GM12873 (cell line): ENCODE data around the gene SV2A.

ENCODE experiments used
- TF ChIP-seq, protein P1 (sequence below): IDR thresholded peaks from 2 replicates; pipeline ENCODE4 v1.5.1; 2012; ENCODE audit warnings: low read depth, mild to moderate bottlenecking, moderate library complexity, low read length, control low read depth; ENCODE audit not compliant: insufficient read depth; ENCODE audit errors: missing control alignments

The SV2A gene

DNA sequence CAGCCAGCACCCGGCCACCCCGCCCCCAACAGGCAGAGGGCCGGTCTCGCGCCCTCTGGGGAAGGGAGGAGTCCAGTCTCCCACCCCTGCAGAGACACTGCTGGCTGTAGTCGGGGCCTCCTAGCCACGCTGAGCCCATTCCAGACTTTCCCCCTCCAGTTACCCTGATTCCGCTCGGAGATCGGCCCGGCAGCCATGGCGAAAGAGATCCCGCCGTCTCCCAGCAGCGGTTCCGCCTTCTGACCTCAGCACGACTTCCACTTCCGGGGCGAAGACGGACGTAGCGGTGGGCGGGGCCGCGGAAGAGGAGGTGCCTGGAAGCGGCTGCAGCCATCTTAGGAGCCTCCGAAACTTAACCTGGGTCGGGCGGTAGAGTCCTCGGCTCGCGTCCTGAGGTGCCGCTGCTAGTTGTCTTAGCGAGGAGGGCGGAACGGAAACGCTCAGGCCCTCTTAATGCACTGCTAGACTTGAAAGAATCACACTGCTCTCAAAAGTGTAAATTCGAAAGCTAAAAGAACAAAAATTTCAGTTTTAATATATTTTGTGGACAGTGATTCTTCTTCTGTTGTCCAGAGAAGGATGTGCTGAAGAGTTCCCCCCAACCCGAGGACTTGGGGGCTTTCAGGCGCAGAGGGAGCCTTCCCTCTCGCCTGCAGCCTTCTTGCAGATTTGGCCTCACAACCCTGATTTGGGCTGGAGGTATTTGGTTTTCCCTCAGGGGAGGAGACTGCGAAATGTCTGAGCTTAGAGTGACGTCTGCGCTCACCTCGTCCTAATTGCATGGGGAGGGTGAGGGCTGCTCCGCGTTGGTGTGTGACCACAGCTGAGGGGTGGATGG, 10.1 kb upstream of the SV2A start, which contains the start of gene SF3B4:
TSS of gene SF3B4 (minus strand) at position 241 of the 838 bp plus-strand sequence. CDS start at position 197, 44 bp downstream.
- TF ChIP-seq, protein P1, sequence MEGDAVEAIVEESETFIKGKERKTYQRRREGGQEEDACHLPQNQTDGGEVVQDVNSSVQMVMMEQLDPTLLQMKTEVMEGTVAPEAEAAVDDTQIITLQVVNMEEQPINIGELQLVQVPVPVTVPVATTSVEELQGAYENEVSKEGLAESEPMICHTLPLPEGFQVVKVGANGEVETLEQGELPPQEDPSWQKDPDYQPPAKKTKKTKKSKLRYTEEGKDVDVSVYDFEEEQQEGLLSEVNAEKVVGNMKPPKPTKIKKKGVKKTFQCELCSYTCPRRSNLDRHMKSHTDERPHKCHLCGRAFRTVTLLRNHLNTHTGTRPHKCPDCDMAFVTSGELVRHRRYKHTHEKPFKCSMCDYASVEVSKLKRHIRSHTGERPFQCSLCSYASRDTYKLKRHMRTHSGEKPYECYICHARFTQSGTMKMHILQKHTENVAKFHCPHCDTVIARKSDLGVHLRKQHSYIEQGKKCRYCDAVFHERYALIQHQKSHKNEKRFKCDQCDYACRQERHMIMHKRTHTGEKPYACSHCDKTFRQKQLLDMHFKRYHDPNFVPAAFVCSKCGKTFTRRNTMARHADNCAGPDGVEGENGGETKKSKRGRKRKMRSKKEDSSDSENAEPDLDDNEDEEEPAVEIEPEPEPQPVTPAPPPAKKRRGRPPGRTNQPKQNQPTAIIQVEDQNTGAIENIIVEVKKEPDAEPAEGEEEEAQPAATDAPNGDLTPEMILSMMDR = peak; percentile 2

DNA sequence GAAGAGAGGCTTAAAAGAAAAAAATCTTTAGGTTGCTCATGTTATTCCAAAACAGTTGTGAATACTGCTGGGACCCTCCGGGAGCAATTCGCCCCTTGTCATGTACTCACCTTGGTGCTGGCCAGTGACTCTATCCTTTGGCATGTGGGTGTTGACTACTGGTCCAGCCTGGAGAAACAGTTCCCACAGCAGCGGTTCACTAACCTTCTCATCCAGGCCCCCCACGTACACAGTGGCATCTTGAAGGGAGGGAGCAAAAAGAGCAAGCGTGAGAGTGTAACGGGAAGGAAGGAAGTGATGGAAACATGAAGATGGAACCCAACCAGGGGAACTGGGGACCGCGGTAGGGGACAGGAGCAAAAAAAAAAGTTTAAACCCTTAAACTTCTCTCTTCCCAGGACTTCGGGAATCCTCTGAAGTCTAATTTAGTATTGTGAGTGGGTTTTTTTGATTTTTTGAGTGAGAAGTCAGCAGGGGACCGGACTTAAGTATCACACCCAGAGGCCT, 9.5 kb upstream of the SV2A start:
- TF ChIP-seq, protein P1 = no peak

DNA sequence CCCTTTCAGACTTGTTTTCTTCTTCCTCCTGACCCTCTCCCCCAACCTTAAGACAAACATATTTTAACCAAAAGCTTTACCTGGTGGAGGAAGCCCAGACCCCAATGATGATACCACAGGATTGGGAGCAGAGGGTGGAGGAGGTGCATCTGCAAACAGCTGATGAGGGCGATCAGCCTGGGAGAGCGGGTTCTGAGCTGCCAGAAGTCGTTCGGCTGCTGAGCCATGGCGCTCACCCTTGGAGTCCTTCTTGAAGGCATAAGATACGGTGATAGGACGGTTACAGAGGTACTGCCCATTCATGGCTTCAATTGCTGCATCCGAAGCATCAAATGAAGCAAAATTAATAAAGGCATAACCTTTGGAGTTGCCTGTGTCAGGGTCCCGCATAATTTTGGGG, 8.7 kb upstream of the SV2A start:
- TF ChIP-seq, protein P1 = no peak

DNA sequence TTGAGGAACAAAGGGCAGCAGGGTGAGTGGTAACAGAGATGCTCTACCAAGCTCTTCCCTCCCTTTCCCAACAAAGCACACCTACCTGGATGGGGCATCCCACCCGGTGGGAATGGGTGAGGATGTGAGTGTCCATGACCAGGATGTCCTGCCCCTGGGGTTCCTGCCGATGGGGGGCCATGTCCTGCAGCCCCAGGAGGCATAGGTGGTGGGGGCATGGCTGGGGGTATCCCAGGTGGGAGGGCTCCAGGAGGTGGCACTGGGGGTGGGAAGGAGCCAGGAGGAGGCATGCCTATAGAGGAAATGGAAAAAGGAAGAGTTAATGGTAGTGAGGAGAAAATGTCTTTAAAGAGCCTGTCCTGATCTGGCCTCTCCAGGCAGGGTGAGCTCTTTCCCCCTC, 8.1 kb upstream of the SV2A start:
- TF ChIP-seq, protein P1 = no peak

DNA sequence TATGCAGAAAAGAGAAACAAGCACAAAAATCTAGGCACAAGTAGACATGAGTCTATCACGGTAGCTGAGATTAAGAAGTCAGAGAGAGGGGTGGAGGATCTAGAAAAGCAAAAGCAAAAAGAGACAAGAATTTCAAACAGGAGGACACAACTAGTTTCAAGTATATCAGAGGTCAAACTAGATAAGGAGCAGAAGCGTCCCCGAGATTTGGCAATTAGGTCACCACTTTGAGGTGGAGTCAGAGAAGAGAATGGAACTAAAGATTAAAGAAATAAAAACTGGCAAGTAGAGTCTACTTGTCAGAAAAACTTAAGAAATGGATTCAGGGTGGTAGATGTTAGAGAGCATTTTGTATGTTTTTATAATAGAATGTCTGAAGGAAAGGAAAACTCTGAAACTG, 7.7 kb upstream of the SV2A start:
- TF ChIP-seq, protein P1 = no peak

DNA sequence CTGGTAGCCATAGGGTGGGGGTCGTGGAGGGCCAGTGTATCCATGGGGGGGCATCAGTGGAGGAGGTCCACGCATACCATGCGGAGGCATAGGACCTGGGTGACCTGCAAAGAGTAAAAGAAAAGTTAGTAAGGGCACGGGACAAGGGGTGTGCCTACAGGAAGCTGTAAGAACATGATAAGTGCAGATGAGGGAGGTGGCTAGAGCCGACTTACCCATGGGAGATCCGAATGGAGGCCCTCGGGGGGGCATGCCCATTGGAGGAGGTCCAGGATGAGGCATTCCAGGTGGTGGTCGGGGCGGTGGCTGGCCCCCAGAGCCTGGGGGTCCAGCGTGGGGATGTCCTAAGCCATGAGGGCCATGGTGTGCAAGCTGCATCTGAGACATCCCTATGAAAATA, 6.0 kb upstream of the SV2A start:
- TF ChIP-seq, protein P1 = no peak

DNA sequence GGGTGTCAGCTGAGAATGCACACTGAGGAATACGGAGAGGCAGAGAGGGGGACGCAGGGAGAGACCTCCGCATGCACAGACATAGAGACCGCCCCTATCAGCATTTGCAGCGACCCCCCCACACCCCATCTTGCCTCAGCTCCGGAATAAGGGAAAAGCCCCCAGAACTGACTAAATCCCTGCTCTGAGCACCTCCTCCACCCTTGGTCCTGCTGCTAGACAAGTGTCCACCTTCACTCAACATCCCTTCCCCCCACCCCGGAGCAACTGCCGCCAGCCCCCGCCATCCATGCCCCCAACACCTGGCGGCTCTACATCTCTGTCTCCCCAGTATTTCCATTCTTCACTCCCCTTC, 769 bp downstream of the SV2A start:
- TF ChIP-seq, protein P1 = no peak
